Endothelial cell of umbilical vein (primary cell): ENCODE data around the gene NFATC2IP. TPM values are rescaled to one million over a fixed set of nuclear protein-coding genes. Genes with fewer than 3 reads are reported as not detected.

Experiments used
- BruUV-seq: library from RNA; stranded (reverse); fragments of 400-500 nt; replicated peaks from 2 replicates; lab custom pipeline; 2021; lab: Mats Ljungman, UMichigan
- CTCF ChIA-PET: fragments of 300-600, 350-600 bp; sonication (Branson Sonifier 250); formaldehyde crosslinking; loops from one replicate; lab custom pipeline; 2021; ENCODE audit warnings: antibody characterized with exemption, inconsistent platforms; lab: Charles Lee
- POLR2A ChIA-PET: fragments of 300-600, 350-600 bp; sonication (Branson Sonifier 250); formaldehyde crosslinking; loops from one replicate; lab custom pipeline; 2021; ENCODE audit warnings: antibody characterized with exemption, inconsistent platforms; lab: Charles Lee
- DNase-seq: peaks from one replicate; pipeline ENCODE4 v3.0.0-alpha.2; 2011; ENCODE audit warnings: low read depth, low spot score
- FAIRE-seq: peaks from 2 replicates; lab custom pipeline; 2011; peaks lifted over from hg19 to GRCh38; lab: Jason Lieb, UNC
- H2AFZ ChIP-seq: 2 replicates; pipeline ENCODE4 v1.6.0; 2012; ENCODE audit warnings: low read depth, low read length, control low read depth, inconsistent platforms
- H3K27ac ChIP-seq: 2 replicates; pipeline ENCODE4 v1.5.1; 2011; ENCODE audit warnings: low read depth, mild to moderate bottlenecking, control low read depth, low read length, moderate library complexity; ENCODE audit not compliant: insufficient read depth
- H3K27me3 ChIP-seq, 2 experiments: 2 replicates each; pipeline versions ENCODE4 v1.6.0 to v1.6.1; 2011; ENCODE audit warnings: low read length in 2 of 2, mixed read lengths in 1 of 2; ENCODE audit not compliant: control insufficient read depth in 2 of 2, insufficient read depth in 2 of 2
- H3K36me3 ChIP-seq, 2 experiments: 2 replicates in 1 of 2; 3 replicates in 1 of 2; pipeline ENCODE4 v1.5.1; 2011; ENCODE audit warnings: low read length in 2 of 2, mild to moderate bottlenecking in 1 of 2, moderate library complexity in 1 of 2; ENCODE audit not compliant: control insufficient read depth in 2 of 2, insufficient read depth in 2 of 2; ENCODE audit errors: extremely low read depth in 1 of 2
- H3K4me1 ChIP-seq: 3 replicates; pipeline ENCODE4 v1.5.1; 2011; ENCODE audit warnings: mild to moderate bottlenecking, low read length; ENCODE audit not compliant: control insufficient read depth, insufficient read depth; ENCODE audit errors: extremely low read depth
- H3K4me2 ChIP-seq: 2 replicates; pipeline ENCODE4 v1.6.1; 2011; ENCODE audit warnings: low read length, control low read depth, mixed read lengths; ENCODE audit not compliant: insufficient read depth
- H3K4me3 ChIP-seq, 3 experiments: fragments of 200-600 bp in 1 of 3; sonication (generic), shearing (Covaris generic) in 1 of 3; replicated peaks in 1 of 3; 2 replicates each; pipeline ENCODE4 v1.5.1; 2011 to 2016; ENCODE audit warnings: control low read depth in 3 of 3, low read length in 3 of 3, mild to moderate bottlenecking in 2 of 3, inconsistent platforms in 1 of 3, low read depth in 1 of 3, moderate library complexity in 1 of 3; ENCODE audit not compliant: insufficient read depth in 1 of 3
- H3K79me2 ChIP-seq: 2 replicates; pipeline ENCODE4 v1.6.0; 2012; ENCODE audit warnings: low read length, inconsistent platforms; ENCODE audit not compliant: control insufficient read depth, insufficient read depth
- H3K9ac ChIP-seq: replicated peaks from 2 replicates; pipeline ENCODE3; 2011; ENCODE audit warnings: low read length, control low read depth; ENCODE audit not compliant: insufficient read depth; ENCODE audit errors: extremely low read depth
- H3K9me1 ChIP-seq: replicated peaks from 3 replicates; pipeline ENCODE4 v1.6.0; 2011; ENCODE audit warnings: mild to moderate bottlenecking, low read length; ENCODE audit not compliant: control insufficient read depth, insufficient read depth; ENCODE audit errors: extremely low read depth
- H3K9me3 ChIP-seq: replicated peaks from 2 replicates; pipeline ENCODE4 v1.5.1; 2012; ENCODE audit warnings: low read length, inconsistent platforms; ENCODE audit not compliant: control insufficient read depth, insufficient read depth
- H4K20me1 ChIP-seq: replicated peaks from 2 replicates; pipeline ENCODE3; 2011; ENCODE audit warnings: mild to moderate bottlenecking, low read length; ENCODE audit not compliant: control insufficient read depth, insufficient read depth; ENCODE audit errors: extremely low read depth
- CTCF ChIP-seq, 2 donors: IDR thresholded peaks; 1 replicate in 1 of 2; 2 replicates in 1 of 2; pipeline ENCODE4 v1.5.1; 2011; ENCODE audit warnings: low read length in 2 of 2, mild to moderate bottlenecking in 2 of 2, moderate library complexity in 2 of 2, control low read depth in 1 of 2, inconsistent platforms in 1 of 2, low read depth in 1 of 2; ENCODE audit not compliant: insufficient read depth in 1 of 2; ENCODE audit errors: extremely low read depth in 1 of 2
- EZH2 ChIP-seq: IDR thresholded peaks from 2 replicates; pipeline ENCODE4 v1.6.1; 2012; ENCODE audit warnings: borderline replicate concordance, low read depth, mild to moderate bottlenecking, moderate library complexity, low read length, inconsistent platforms; ENCODE audit not compliant: severe bottlenecking
- FOS ChIP-seq: IDR thresholded peaks from 2 replicates; pipeline ENCODE4 v1.6.1; 2011; ENCODE audit warnings: mild to moderate bottlenecking, low read length, moderate library complexity, borderline replicate concordance; ENCODE audit not compliant: insufficient read depth
- GATA2 ChIP-seq: IDR thresholded peaks from 2 replicates; pipeline ENCODE4 v1.7.0; 2011; ENCODE audit warnings: low read depth, mild to moderate bottlenecking, moderate library complexity, mixed read lengths, low read length; ENCODE audit not compliant: insufficient read length, insufficient read depth
- JUN ChIP-seq: IDR thresholded peaks from 2 replicates; pipeline ENCODE4 v1.6.1; 2011; ENCODE audit warnings: borderline replicate concordance, low read depth; ENCODE audit not compliant: insufficient read length, insufficient read depth
- MYC ChIP-seq: IDR thresholded peaks from one replicate; pipeline ENCODE4 v1.6.1; 2011; ENCODE audit warnings: mild to moderate bottlenecking, low read depth, low read length
- POLR2A ChIP-seq: IDR thresholded peaks from 2 replicates; pipeline ENCODE4 v1.6.1; 2012; ENCODE audit warnings: low read depth, mild to moderate bottlenecking, control low read depth, low read length
- POLR2AphosphoS5 ChIP-seq: IDR thresholded peaks from 2 replicates; pipeline ENCODE4 v1.6.1; 2012; ENCODE audit warnings: low read depth, mild to moderate bottlenecking, control low read depth, low read length, moderate library complexity; ENCODE audit not compliant: insufficient read depth
- dilution Hi-C: fragments of 300-500 bp; cut with MboI; formaldehyde crosslinking; loops from one replicate; pipeline ENCODE4 v1.15.0; 2019; ENCODE audit warnings: low sequenced_read_pairs; ENCODE audit not compliant: extremely low pct_ligation_motif_present
- intact Hi-C: fragments of 100-400 bp; cut with micrococcal nuclease; formaldehyde crosslinking; loops from one replicate; pipeline ENCODE4 v1.10.0; 2022
- polyA plus RNA-seq, 4 experiments: library from polyadenylated mRNA; depleted of rRNA in 3 of 4; stranded (reverse) in 3 of 4; unstranded in 1 of 4; fragments of >200 nt; gene quantifications; 2 replicates each; pipeline versions ENCODE4 v1.2.1 to v1.2.3, GENCODE V29; 2011 to 2012; ENCODE audit warnings: missing spikeins in 1 of 4
- total RNA-seq: library from RNA; stranded (reverse); gene quantifications from 2 replicates; pipeline ENCODE4 v1.2.3, GENCODE V29; 2021
- TF ChIP-seq, protein P1 (sequence below): IDR thresholded peaks from 2 replicates; pipeline ENCODE4 v1.6.1; 2011; ENCODE audit not compliant: insufficient read depth, insufficient read length

The NFATC2IP gene
- total and polyA plus RNA-seq, 2 donors (not counting 3 experiments of a cell fraction or from before 2014, with no cell fraction given), result 64.1 to 69.6 TPM

DNA sequence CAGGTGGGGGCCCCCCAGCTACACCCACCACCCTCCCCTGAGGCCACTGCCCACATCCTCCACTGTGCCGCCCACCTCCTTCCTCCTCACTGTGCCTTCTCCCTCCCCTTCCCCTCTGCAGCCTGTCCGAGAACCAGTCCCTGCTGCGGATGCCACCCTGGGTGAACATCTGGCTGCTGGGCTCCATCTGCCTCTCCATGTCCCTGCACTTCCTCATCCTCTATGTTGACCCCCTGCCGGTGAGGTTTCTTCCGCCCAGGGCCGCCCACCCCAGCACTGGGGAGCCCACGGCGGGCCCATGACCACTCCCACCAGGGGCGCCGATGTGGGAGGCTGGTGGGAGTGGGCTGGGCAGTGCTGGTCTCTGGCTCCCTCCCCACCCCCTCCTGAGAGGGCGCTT, 47.8 kb upstream of the NFATC2IP start:
- DNase-seq (no peak), FAIRE-seq (no peak)
- no peak for TF ChIP-seq POLR2A
- no peak for TF ChIP-seq FOS
- TF ChIP-seq EZH2, result no peak
- Histone ChIP-seq H2AFZ (no peak overlapping the region), H3K27ac (no peak overlapping the region), H3K4me3 (no peak overlapping the region), H3K9me1 (no peaks in the 10 kb centered on the region), H3K9ac (no peak overlapping the region), H3K9me3 (no peaks in the 10 kb centered on the region), H4K20me1 (no peaks in the 10 kb centered on the region), H3K27me3 (no peaks in the 10 kb centered on the region), H3K36me3 (peaks cover 0 to 6% of the 10 kb centered on the region in 2 experiments), H3K4me2 (no peak overlapping the region), H3K79me2 (no peaks in the 10 kb centered on the region), H3K4me1 (no peaks in the 10 kb centered on the region)
- no TSS peak for BruUV-seq
- CTCF ChIA-PET, result no interaction called here
- POLR2A ChIA-PET, result no interaction called here
- dilution Hi-C loops (no loop called here), intact Hi-C loops (no loop called here)

GRCh38 chr16:28903344-28904042, 47.2 kb upstream of the NFATC2IP start:
- Histone ChIP-seq H3K4me1 (no peaks in the 10 kb centered on the region), H2AFZ (no peak overlapping the region), H3K4me2 (no peak overlapping the region), H3K79me2 (no peaks in the 10 kb centered on the region), H3K4me3 (no peak overlapping the region), H3K27ac (no peak overlapping the region), H4K20me1 (no peaks in the 10 kb centered on the region), H3K9me3 (no peaks in the 10 kb centered on the region), H3K27me3 (no peaks in the 10 kb centered on the region), H3K9ac (no peak overlapping the region), H3K9me1 (no peaks in the 10 kb centered on the region), H3K36me3 (peaks cover 0 to 9% of the 10 kb centered on the region in 2 experiments)
- ChIA-PET POLR2A (no interaction called here), CTCF (no interaction called here)
- no TSS peak for BruUV-seq
- no peak for TF ChIP-seq JUN
- TF ChIP-seq GATA2, result no peak
- TF ChIP-seq MYC, result no peak
- TF ChIP-seq POLR2A, result no peak
- TF ChIP-seq POLR2AphosphoS5, result no peak
- TF ChIP-seq CTCF (IDR thresholded peaks at IDR 0.05; ENCODE audit: extremely low read depth in 1 of 2, insufficient read depth in 1 of 2, low read depth in 1 of 2, low read length in 2 of 2), result no peak
- no peak for TF ChIP-seq FOS
- no peak for TF ChIP-seq EZH2
- TF ChIP-seq, protein P1, sequence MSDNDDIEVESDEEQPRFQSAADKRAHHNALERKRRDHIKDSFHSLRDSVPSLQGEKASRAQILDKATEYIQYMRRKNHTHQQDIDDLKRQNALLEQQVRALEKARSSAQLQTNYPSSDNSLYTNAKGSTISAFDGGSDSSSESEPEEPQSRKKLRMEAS, result no peak
- intact Hi-C loops, result no loop called here
- dilution Hi-C loops, result no loop called here
- FAIRE-seq (no peak), DNase-seq (no peak)
